H1 (cell line): ENCODE results near the gene CHST13. TPM values are rescaled to one million over a fixed set of nuclear protein-coding genes. Genes with fewer than 3 reads are reported as not detected.

Experiments
- CTCF ChIA-PET: fragments of 300-600 bp; sonication (Branson Sonifier 250); formaldehyde crosslinking; loops from one replicate; lab custom pipeline; 2021; ENCODE audit not compliant: partially characterized antibody; lab: Charles Lee
- POLR2A ChIA-PET: fragments of 300-600 bp; sonication (Branson Sonifier 250); formaldehyde crosslinking; loops from one replicate; lab custom pipeline; 2021; ENCODE audit warnings: inconsistent platforms; ENCODE audit not compliant: partially characterized antibody; lab: Charles Lee
- DNase-seq, 2 experiments: peaks; one replicate each; pipeline versions ENCODE4 v3.0.0 to v3.0.0-alpha.2; 2010 to 2022; ENCODE audit warnings: low spot score in 2 of 2, low read depth in 1 of 2, mixed read lengths in 1 of 2
- FAIRE-seq: peaks from 2 replicates; lab custom pipeline; 2011; peaks lifted over from hg19 to GRCh38; lab: Jason Lieb, UNC
- H2AFZ ChIP-seq: 2 replicates; pipeline ENCODE4 v1.8.1; 2012; ENCODE audit warnings: low read length, inconsistent platforms
- H2AK5ac ChIP-seq: 2 replicates; pipeline ENCODE4 v1.6.1; 2013; ENCODE audit warnings: low read depth, low read length
- H2BK120ac ChIP-seq: replicated peaks from 2 replicates; pipeline ENCODE3; 2013; ENCODE audit warnings: low read depth, low read length, inconsistent platforms
- H2BK12ac ChIP-seq: 2 replicates; pipeline ENCODE4 v1.6.1; 2013; ENCODE audit warnings: low read depth, low read length
- H2BK15ac ChIP-seq: 2 replicates; pipeline ENCODE4 v1.6.1; 2013; ENCODE audit warnings: low read length
- H2BK20ac ChIP-seq: 2 replicates; pipeline ENCODE4 v1.6.1; 2013; ENCODE audit warnings: low read length
- H2BK5ac ChIP-seq: 2 replicates; pipeline ENCODE4 v1.6.1; 2013; ENCODE audit warnings: low read depth, low read length
- H3K14ac ChIP-seq: 2 replicates; pipeline ENCODE4 v1.6.1; 2013; ENCODE audit warnings: inconsistent platforms; ENCODE audit not compliant: insufficient read length
- H3K18ac ChIP-seq: 2 replicates; pipeline ENCODE4 v1.6.1; 2013; ENCODE audit warnings: low read length; ENCODE audit errors: extremely low read depth
- H3K23ac ChIP-seq: 2 replicates; pipeline ENCODE4 v1.6.1; 2013; ENCODE audit warnings: inconsistent platforms; ENCODE audit not compliant: insufficient read length
- H3K23me2 ChIP-seq: 2 replicates; pipeline ENCODE4 v1.6.1; 2013; ENCODE audit warnings: low read depth, low read length
- H3K27ac ChIP-seq: 2 replicates; pipeline ENCODE4 v1.6.1; 2011; ENCODE audit warnings: low read depth, low read length, inconsistent platforms
- H3K27me3 ChIP-seq, 4 experiments: replicated peaks in 1 of 4; 1 replicate in 1 of 4; 2 replicates in 3 of 4; pipeline versions ENCODE4 v1.6.1 to v1.8.1; 2011 to 2013; ENCODE audit warnings: low read length in 3 of 4, mild to moderate bottlenecking in 3 of 4, inconsistent platforms in 2 of 4, mixed read lengths in 2 of 4, moderate library complexity in 1 of 4; ENCODE audit not compliant: control insufficient read depth in 3 of 4, insufficient read depth in 3 of 4; ENCODE audit errors: extremely low read depth in 1 of 4
- H3K36me3 ChIP-seq, 4 experiments: 2 replicates each; pipeline versions ENCODE4 v1.6.1 to v1.8.1; 2011 to 2013; ENCODE audit warnings: mild to moderate bottlenecking in 4 of 4, low read length in 3 of 4, moderate library complexity in 2 of 4, control low read depth in 1 of 4, inconsistent platforms in 1 of 4; ENCODE audit not compliant: insufficient read depth in 4 of 4, control insufficient read depth in 2 of 4
- H3K4ac ChIP-seq: replicated peaks from 2 replicates; pipeline ENCODE3; 2013; ENCODE audit warnings: low read length, low read depth, mixed read lengths, inconsistent platforms; ENCODE audit not compliant: insufficient read length
- H3K4me1 ChIP-seq, 4 experiments: replicated peaks in 1 of 4; 1 replicate in 1 of 4; 2 replicates in 3 of 4; pipeline versions ENCODE4 v1.6.1 to v1.8.1; 2011 to 2013; ENCODE audit warnings: low read length in 3 of 4, inconsistent platforms in 2 of 4, mixed read lengths in 1 of 4; ENCODE audit not compliant: insufficient read depth in 4 of 4, control insufficient read depth in 3 of 4
- H3K4me2 ChIP-seq, 2 experiments: 2 replicates each; pipeline versions ENCODE4 v1.6.1 to v1.8.1; 2011 to 2013; ENCODE audit warnings: low read depth in 2 of 2, low read length in 2 of 2, control low read depth in 1 of 2, inconsistent platforms in 1 of 2, mild to moderate bottlenecking in 1 of 2; ENCODE audit not compliant: insufficient read depth in 1 of 2
- H3K4me3 ChIP-seq, 4 experiments: fragments of 200-600, 300-600 bp in 1 of 4; sonication (generic), shearing (Covaris generic), sonication (Bioruptor Twin) in 1 of 4; 2 replicates each; pipeline versions ENCODE4 v1.5.1 to v1.8.1; 2011 to 2016; ENCODE audit warnings: low read length in 4 of 4, low read depth in 3 of 4, control low read depth in 2 of 4, inconsistent platforms in 2 of 4, mild to moderate bottlenecking in 2 of 4, mixed read lengths in 1 of 4, moderate library complexity in 1 of 4; ENCODE audit not compliant: insufficient read depth in 2 of 4; ENCODE audit errors: extremely low read depth in 1 of 4
- H3K56ac ChIP-seq: replicated peaks from 2 replicates; pipeline ENCODE3; 2013; ENCODE audit warnings: low read depth, mild to moderate bottlenecking, mixed read lengths, low read length, inconsistent platforms; ENCODE audit not compliant: insufficient read length
- H3K79me1 ChIP-seq: 2 replicates; pipeline ENCODE4 v1.6.1; 2013; ENCODE audit warnings: low read depth, low read length, control low read depth
- H3K79me2 ChIP-seq, 2 experiments: 2 replicates each; pipeline versions ENCODE4 v1.6.1 to v1.8.1; 2012 to 2013; ENCODE audit warnings: low read length in 2 of 2, mild to moderate bottlenecking in 2 of 2, inconsistent platforms in 1 of 2; ENCODE audit not compliant: insufficient read depth in 2 of 2, control insufficient read depth in 1 of 2
- H3K9ac ChIP-seq, 4 experiments: replicated peaks in 1 of 4; 1 replicate in 1 of 4; 2 replicates in 3 of 4; pipeline versions ENCODE4 v1.6.1 to v1.8.1; 2011 to 2013; ENCODE audit warnings: low read depth in 3 of 4, low read length in 3 of 4, control low read depth in 2 of 4, mild to moderate bottlenecking in 2 of 4, moderate library complexity in 2 of 4, inconsistent platforms in 1 of 4; ENCODE audit errors: extremely low read depth in 1 of 4
- H3K9me3 ChIP-seq, 2 experiments: 2 replicates each; pipeline versions ENCODE4 v1.6.1 to v1.8.1; 2012 to 2013; ENCODE audit warnings: mild to moderate bottlenecking in 2 of 2, moderate library complexity in 2 of 2, control low read depth in 1 of 2, inconsistent platforms in 1 of 2, low read depth in 1 of 2, low read length in 1 of 2, mixed read lengths in 1 of 2; ENCODE audit not compliant: insufficient read depth in 2 of 2
- H4K20me1 ChIP-seq, 2 experiments: replicated peaks in 1 of 2; 2 replicates each; pipeline versions ENCODE3 to v1.8.1; 2011 to 2013; ENCODE audit warnings: inconsistent platforms in 2 of 2, low read length in 2 of 2, mild to moderate bottlenecking in 1 of 2; ENCODE audit not compliant: insufficient read depth in 2 of 2, control insufficient read depth in 1 of 2
- H4K5ac ChIP-seq: 2 replicates; pipeline ENCODE4 v1.6.1; 2013; ENCODE audit warnings: low read length, low read depth, mixed read lengths, inconsistent platforms; ENCODE audit not compliant: insufficient read length
- H4K8ac ChIP-seq: 2 replicates; pipeline ENCODE4 v1.8.0; 2013; ENCODE audit warnings: mild to moderate bottlenecking, moderate library complexity, low read length, inconsistent platforms; ENCODE audit not compliant: insufficient read depth; ENCODE audit errors: extremely low read depth
- H4K91ac ChIP-seq: replicated peaks from 2 replicates; pipeline ENCODE3; 2013; ENCODE audit warnings: low read length, mixed read lengths, inconsistent platforms; ENCODE audit not compliant: insufficient read length
- CEBPB ChIP-seq: IDR thresholded peaks from 2 replicates; pipeline ENCODE4 v1.6.1; 2012; ENCODE audit warnings: low read depth, low read length
- CHD2 ChIP-seq: IDR thresholded peaks from 2 replicates; pipeline ENCODE4 v1.6.1; 2012; ENCODE audit warnings: low read length, improper control_type of control experiment
- GTF2F1 ChIP-seq: IDR thresholded peaks from 2 replicates; pipeline ENCODE4 v1.6.1; 2012; ENCODE audit warnings: low read depth, low read length, improper control_type of control experiment, borderline replicate concordance
- JUN ChIP-seq: IDR thresholded peaks from 2 replicates; pipeline ENCODE4 v1.6.1; 2011; ENCODE audit warnings: low read depth, mild to moderate bottlenecking, improper control_type of control experiment, low read length
- RNF2 ChIP-seq: fragments of 200-900, 300-1000 bp; sonication (generic); IDR thresholded peaks from 2 replicates; pipeline ENCODE4 v1.7.1; 2016; ENCODE audit warnings: borderline replicate concordance, low read depth, mild to moderate bottlenecking, antibody characterized with exemption, low read length; ENCODE audit not compliant: poor library complexity, severe bottlenecking; ENCODE audit errors: missing control alignments
- SIN3A ChIP-seq, 2 experiments: IDR thresholded peaks in 1 of 2; conservative IDR thresholded peaks in 1 of 2; 2 replicates each; pipeline ENCODE4 v1.6.1; 2011 to 2012; ENCODE audit warnings: low read length in 2 of 2, improper control_type of control experiment in 1 of 2, low read depth in 1 of 2, mild to moderate bottlenecking in 1 of 2
- TEAD4 ChIP-seq: IDR thresholded peaks from 2 replicates; pipeline ENCODE4 v1.6.1; 2012; ENCODE audit warnings: low read depth, low read length, inconsistent platforms, mixed read lengths
- WGBS, 2 experiments: shearing (Covaris generic) in 1 of 2; methylation state at CpG; one replicate each; pipeline versions ENCODE4 v1.1.6 to v1.1.7; 2013 to 2015; ENCODE audit warnings: low lambda C conversion rate in 2 of 2, mixed read lengths in 2 of 2, inconsistent platforms in 1 of 2, low coverage in 1 of 2, missing lambda C conversion rate in 1 of 2; ENCODE audit not compliant: insufficient replicate concordance in 2 of 2, insufficient coverage in 1 of 2, insufficient read length in 1 of 2; ENCODE audit errors: extremely low coverage in 1 of 2, missing lambda C conversion rate in 1 of 2; 5-methylcytosine and 5-hydroxymethylcytosine counted together
- polyA plus RNA-seq, 7 experiments: library from polyadenylated mRNA; depleted of rRNA in 3 of 7; stranded (reverse) in 5 of 7; unstranded in 2 of 7; fragments of >200 nt in 5 of 7; fragments of 200-250 nt in 2 of 7; gene quantifications; 1 replicate in 5 of 7; 2 replicates in 1 of 7; 4 replicates in 1 of 7; pipeline versions ENCODE4 v1.2.1 to v1.2.3, GENCODE V29; 2011 to 2013; ENCODE audit warnings: missing spikeins in 2 of 7, mixed read lengths in 2 of 7
- total RNA-seq: library from RNA; stranded (reverse); fragmentation: NEBNext Ultra II Directional; extraction: Animal tissue kit (Norgen Biotek cat#: 25700); gene quantifications from 2 replicates; pipeline ENCODE4 v1.2.1, GENCODE V29; 2021
- TF ChIP-seq, protein P1 (sequence below), 3 experiments: IDR thresholded peaks; 1 replicate in 2 of 3; 2 replicates in 1 of 3; pipeline versions ENCODE4 v1.5.1 to v1.6.1; 2011; ENCODE audit warnings: low read length in 3 of 3, mild to moderate bottlenecking in 3 of 3, inconsistent platforms in 2 of 3, low read depth in 1 of 3, moderate library complexity in 1 of 3; ENCODE audit not compliant: insufficient read depth in 1 of 3; ENCODE audit errors: control extremely low read depth in 1 of 3

Gene CHST13
- total and polyA plus RNA-seq, 2 of the 8 experiments (the other 6 are each of a cell fraction or from before 2014, with no cell fraction given): 5.4 to 11.7 TPM

DNA sequence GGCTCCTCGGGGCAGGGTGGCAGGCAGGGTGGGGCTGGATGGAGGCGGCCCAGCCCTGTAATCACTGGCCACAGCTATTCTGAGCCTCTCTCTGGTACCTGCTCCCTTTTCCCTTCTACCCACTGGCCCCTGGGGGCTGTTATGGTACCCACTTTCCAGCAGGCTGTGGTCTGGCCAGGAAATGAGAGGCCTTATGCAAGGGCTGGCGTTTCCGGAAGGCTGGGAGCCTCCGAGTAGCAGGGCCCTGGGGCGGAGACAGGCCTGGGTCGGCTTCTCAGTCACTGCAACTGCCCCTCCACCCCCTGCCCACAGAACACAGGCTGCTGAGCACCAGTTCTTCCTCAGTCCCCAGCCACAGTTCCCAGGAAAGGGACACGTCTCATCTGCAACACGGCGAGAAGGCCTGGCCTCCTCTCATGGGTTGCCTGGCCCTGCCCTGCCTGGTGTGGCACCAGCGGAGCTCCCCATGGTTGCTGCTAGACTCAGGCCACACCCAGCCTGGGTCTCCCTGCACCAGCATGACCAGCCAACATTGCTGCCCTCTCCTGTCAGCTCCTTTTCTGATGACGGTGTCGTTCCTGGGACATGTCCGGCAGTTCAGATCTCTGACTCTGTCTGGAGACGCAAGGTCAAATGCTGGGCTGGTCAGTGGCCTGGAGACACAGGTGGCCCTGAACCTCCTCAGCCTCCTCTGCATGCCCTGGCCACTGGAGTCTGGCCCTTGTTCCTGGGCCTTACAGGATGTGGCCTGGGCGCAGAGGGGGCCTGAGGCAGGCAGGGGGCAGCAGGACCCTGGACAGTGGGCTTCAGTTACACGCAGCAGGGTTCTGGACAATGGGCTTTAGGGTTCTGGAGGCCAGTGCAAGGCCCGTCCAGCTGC, 6.5 kb downstream of the CHST13 start:
- peaks cover 2% of the 10 kb centered on the region; the same call in 1 of the 2 replicates for H3K23me2 ChIP-seq
- H4K5ac ChIP-seq: no peak overlapping the region
- H3K4me3 ChIP-seq: no peak overlapping the region
- no peaks in the 10 kb centered on the region for H3K9me3 ChIP-seq
- no peak overlapping the region for H4K91ac ChIP-seq
- H3K9ac ChIP-seq: no peak overlapping the region
- H3K4me1 ChIP-seq: peaks cover 0 to 6% (median 2%) of the 10 kb centered on the region in 4 experiments; a peak in 2 of 7 replicates
- no peak overlapping the region for H3K23ac ChIP-seq
- H2BK120ac ChIP-seq: no peak overlapping the region
- no peak overlapping the region for H3K56ac ChIP-seq
- no peak overlapping the region; the same call in 1 of the 2 replicates for H4K8ac ChIP-seq
- ChIA-PET CTCF (interaction anchor here (0.7 to 1.9 kb wide), 11 partner anchors 9 to 1017 kb away, joined by 3 to 8 read pairs (median 3); no protein-coding TSS in a partner anchor), POLR2A (no interaction called here)
- WGBS, 2 experiments: 92% methylated on average over 18 of the region's 18 CpGs; no CpG with 5 or more reads in 1 of the 2 experiments
- H3K27ac ChIP-seq: no peak overlapping the region
- no peak overlapping the region for H3K14ac ChIP-seq
- H3K4me2 ChIP-seq: no peak overlapping the region
- H2AK5ac ChIP-seq: no peak overlapping the region
- DNase-seq (no peak), FAIRE-seq (no peak)
- H3K36me3 ChIP-seq: no peaks in the 10 kb centered on the region
- no peaks in the 10 kb centered on the region for H3K79me2 ChIP-seq
- H3K4ac ChIP-seq: no peak overlapping the region
- peaks cover 0 to 4% of the 10 kb centered on the region in 2 experiments for H4K20me1 ChIP-seq
- H3K79me1 ChIP-seq: no peaks in the 10 kb centered on the region
- H2BK20ac ChIP-seq: no peak overlapping the region
- no peak overlapping the region; the same call in 1 of the 2 replicates for H2BK12ac ChIP-seq
- H2BK15ac ChIP-seq: 0 out of 2 replicates have a peak overlapping the region, but pooled peaks have one; percentile 61
- H3K27me3 ChIP-seq: no peaks in the 10 kb centered on the region; a peak in 1 of 7 replicates
- no peak overlapping the region; the same call in 1 of the 2 replicates for H3K18ac ChIP-seq
- H2AFZ ChIP-seq: no peak overlapping the region
- H2BK5ac ChIP-seq: no peak overlapping the region
- TF ChIP-seq, protein P1, sequence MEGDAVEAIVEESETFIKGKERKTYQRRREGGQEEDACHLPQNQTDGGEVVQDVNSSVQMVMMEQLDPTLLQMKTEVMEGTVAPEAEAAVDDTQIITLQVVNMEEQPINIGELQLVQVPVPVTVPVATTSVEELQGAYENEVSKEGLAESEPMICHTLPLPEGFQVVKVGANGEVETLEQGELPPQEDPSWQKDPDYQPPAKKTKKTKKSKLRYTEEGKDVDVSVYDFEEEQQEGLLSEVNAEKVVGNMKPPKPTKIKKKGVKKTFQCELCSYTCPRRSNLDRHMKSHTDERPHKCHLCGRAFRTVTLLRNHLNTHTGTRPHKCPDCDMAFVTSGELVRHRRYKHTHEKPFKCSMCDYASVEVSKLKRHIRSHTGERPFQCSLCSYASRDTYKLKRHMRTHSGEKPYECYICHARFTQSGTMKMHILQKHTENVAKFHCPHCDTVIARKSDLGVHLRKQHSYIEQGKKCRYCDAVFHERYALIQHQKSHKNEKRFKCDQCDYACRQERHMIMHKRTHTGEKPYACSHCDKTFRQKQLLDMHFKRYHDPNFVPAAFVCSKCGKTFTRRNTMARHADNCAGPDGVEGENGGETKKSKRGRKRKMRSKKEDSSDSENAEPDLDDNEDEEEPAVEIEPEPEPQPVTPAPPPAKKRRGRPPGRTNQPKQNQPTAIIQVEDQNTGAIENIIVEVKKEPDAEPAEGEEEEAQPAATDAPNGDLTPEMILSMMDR (IDR thresholded peaks at IDR 0.05; ENCODE audit: control extremely low read depth in 1 of 3, insufficient read depth in 1 of 3, low read depth in 1 of 3, low read length in 3 of 3): peak in 2 of 3 experiments; percentile 37 to 44; a peak in 3 of 4 replicates
- no peak for TF ChIP-seq CEBPB
- TF ChIP-seq SIN3A (conservative IDR thresholded peaks at IDR 0.05 in 1 of 2, IDR thresholded peaks at IDR 0.05 in 1 of 2; ENCODE audit: low read depth in 1 of 2, low read length in 2 of 2): no peak
- no peak for TF ChIP-seq JUN
- no peak for TF ChIP-seq RNF2
- no peak for TF ChIP-seq TEAD4
- no peak for TF ChIP-seq CHD2
- no peak for TF ChIP-seq GTF2F1
